Measurements from ENCODE around the gene AKT2. TPM values are rescaled to one million over a fixed set of nuclear protein-coding genes. Genes with fewer than 3 reads are reported as not detected.

AKT2 gene
- total RNA-seq, 2 experiments from 2014 or later: 139 to 141 TPM

GRCh38 chr19:40217934-40218890 is 66.9 kb downstream of the AKT2 start, which contains the start of gene TTC9B:
TSS of gene TTC9B (minus strand) at chr19:40218384. CDS start at chr19:40218381, 3 bp downstream.
- peak; percentile 71 for DNase-seq
- H3K4me3 Mint-ChIP-seq: no peak within 1 kb of the TSS
- peaks cover 2% of the 10 kb centered on the region for H3K9me3 Mint-ChIP-seq
- H3K36me3 Mint-ChIP-seq: no peaks in the 10 kb centered on the region
- H3K27me3 Mint-ChIP-seq: peaks cover 62% of the 10 kb centered on the region
- no peak within 1 kb of the TSS for H3K27ac Mint-ChIP-seq
- H3K4me1 Mint-ChIP-seq: peaks cover 10% of the 10 kb centered on the region

- Mint-ChIP-seq H3K27me3 (peaks cover 59% of the 10 kb centered on the region), H3K4me3 (no peak overlapping the region), H3K4me1 (peaks cover 10% of the 10 kb centered on the region), H3K27ac (no peak overlapping the region), H3K36me3 (no peaks in the 10 kb centered on the region), H3K9me3 (peaks cover 2% of the 10 kb centered on the region)
- DNase-seq: peak; percentile 34
Observed at GRCh38 chr19:40217027-40217810, 67.9 kb downstream of the AKT2 start.

GRCh38 chr19:40216777-40217026 is 68.4 kb downstream of the AKT2 start:
- H3K9me3 Mint-ChIP-seq: no peaks in the 10 kb centered on the region
- no peak overlapping the region for H3K4me3 Mint-ChIP-seq
- DNase-seq: no peak
- peaks cover 7% of the 10 kb centered on the region for H3K4me1 Mint-ChIP-seq
- peaks cover 54% of the 10 kb centered on the region for H3K27me3 Mint-ChIP-seq
- no peak overlapping the region for H3K27ac Mint-ChIP-seq
- H3K36me3 Mint-ChIP-seq: no peaks in the 10 kb centered on the region

GRCh38 chr19:40216013-40216776 is 69.0 kb downstream of the AKT2 start:
- peaks cover 49% of the 10 kb centered on the region for H3K27me3 Mint-ChIP-seq
- H3K4me3 Mint-ChIP-seq: no peak overlapping the region
- DNase-seq: no peak
- H3K4me1 Mint-ChIP-seq: peaks cover 7% of the 10 kb centered on the region
- H3K36me3 Mint-ChIP-seq: peaks cover 2% of the 10 kb centered on the region
- H3K27ac Mint-ChIP-seq: no peak overlapping the region
- no peaks in the 10 kb centered on the region for H3K9me3 Mint-ChIP-seq

GRCh38 chr19:40214936-40215335 is 70.2 kb downstream of the AKT2 start:
- Mint-ChIP-seq H3K4me3 (no peak overlapping the region), H3K9me3 (no peaks in the 10 kb centered on the region), H3K36me3 (peaks cover 2% of the 10 kb centered on the region), H3K27me3 (peaks cover 41% of the 10 kb centered on the region), H3K4me1 (peaks cover 6% of the 10 kb centered on the region), H3K27ac (no peak overlapping the region)
- no peak for DNase-seq

- H3K36me3 Mint-ChIP-seq: peaks cover 2% of the 10 kb centered on the region
- DNase-seq: no peak
- H3K9me3 Mint-ChIP-seq: no peaks in the 10 kb centered on the region
- peaks cover 32% of the 10 kb centered on the region for H3K27me3 Mint-ChIP-seq
- H3K27ac Mint-ChIP-seq: no peak overlapping the region
- H3K4me3 Mint-ChIP-seq: no peak overlapping the region
- H3K4me1 Mint-ChIP-seq: peaks cover 6% of the 10 kb centered on the region
Observed at GRCh38 chr19:40213882-40214570, 71.1 kb downstream of the AKT2 start.

- H3K9me3 Mint-ChIP-seq: no peaks in the 10 kb centered on the region
Observed at GRCh38 chr19:40213251-40213829, 71.8 kb downstream of the AKT2 start.

GRCh38 chr19:40210889-40211288 is 74.3 kb downstream of the AKT2 start:
- DNase-seq: no peak
- peaks cover under 1% of the 10 kb centered on the region for H3K27me3 Mint-ChIP-seq
- H3K9me3 Mint-ChIP-seq: no peaks in the 10 kb centered on the region
- H3K4me3 Mint-ChIP-seq: no peak overlapping the region
- peaks cover 2% of the 10 kb centered on the region for H3K36me3 Mint-ChIP-seq
- no peaks in the 10 kb centered on the region for H3K4me1 Mint-ChIP-seq
- H3K27ac Mint-ChIP-seq: no peak overlapping the region

More at GRCh38 chr19:40213251-40213829, 71.8 kb downstream of the AKT2 start:
- peaks cover 25% of the 10 kb centered on the region for H3K27me3 Mint-ChIP-seq
- peaks cover 6% of the 10 kb centered on the region for H3K4me1 Mint-ChIP-seq
- no peak overlapping the region for H3K4me3 Mint-ChIP-seq
- H3K27ac Mint-ChIP-seq: no peak overlapping the region
- DNase-seq: no peak
- peaks cover 2% of the 10 kb centered on the region for H3K36me3 Mint-ChIP-seq

- DNase-seq: no peak
- peaks cover 2% of the 10 kb centered on the region for H3K36me3 Mint-ChIP-seq
- H3K9me3 Mint-ChIP-seq: no peaks in the 10 kb centered on the region
- H3K4me1 Mint-ChIP-seq: no peaks in the 10 kb centered on the region
- no peak overlapping the region for H3K27ac Mint-ChIP-seq
- no peaks in the 10 kb centered on the region for H3K27me3 Mint-ChIP-seq
- H3K4me3 Mint-ChIP-seq: no peak overlapping the region
Observed at GRCh38 chr19:40208602-40209001, 76.5 kb downstream of the AKT2 start.

GRCh38 chr19:40205760-40206159 is 79.4 kb downstream of the AKT2 start:
- Mint-ChIP-seq H3K36me3 (no peaks in the 10 kb centered on the region), H3K4me1 (no peaks in the 10 kb centered on the region), H3K27me3 (no peaks in the 10 kb centered on the region), H3K4me3 (no peak overlapping the region), H3K27ac (no peak overlapping the region), H3K9me3 (no peaks in the 10 kb centered on the region)
- no peak for DNase-seq

- DNase-seq: no peak
- no peaks in the 10 kb centered on the region for H3K36me3 Mint-ChIP-seq
Observed at GRCh38 chr19:40204381-40204780, 80.8 kb downstream of the AKT2 start.

GRCh38 chr19:40200341-40201099 is 84.6 kb downstream of the AKT2 start:
- Mint-ChIP-seq H3K27ac (no peak overlapping the region), H3K4me3 (no peak overlapping the region), H3K4me1 (no peaks in the 10 kb centered on the region), H3K36me3 (no peaks in the 10 kb centered on the region), H3K9me3 (no peaks in the 10 kb centered on the region), H3K27me3 (no peaks in the 10 kb centered on the region)
- DNase-seq: no peak

More at GRCh38 chr19:40204381-40204780, 80.8 kb downstream of the AKT2 start:
- Mint-ChIP-seq H3K4me1 (no peaks in the 10 kb centered on the region), H3K27me3 (no peaks in the 10 kb centered on the region), H3K27ac (no peak overlapping the region), H3K4me3 (no peak overlapping the region), H3K9me3 (no peaks in the 10 kb centered on the region)

GRCh38 chr19:40198272-40198990 is 86.7 kb downstream of the AKT2 start:
- Mint-ChIP-seq H3K27ac (no peak overlapping the region), H3K9me3 (no peaks in the 10 kb centered on the region), H3K4me3 (no peak overlapping the region), H3K27me3 (no peaks in the 10 kb centered on the region), H3K4me1 (peaks cover 9% of the 10 kb centered on the region), H3K36me3 (no peaks in the 10 kb centered on the region)
- DNase-seq: no peak
